NCI-H524 (cell line): Measurements from ENCODE around the gene OR5T1.

Source experiments
- DNase-seq, 2 experiments: peaks; one replicate each; lab custom pipeline; 2025; lab: John Stamatoyannopoulos, UW

The OR5T1 gene

GRCh38 chr11:56273854-56274253 lies at the start of gene OR5T1:
Gene OR5T1 (plus strand): TSS chr11:56274154. CDS start chr11:56275639, 1,485 bp downstream.
- DNase-seq, result no peak

- DNase-seq, result no peak
Observed at GRCh38 chr11:56234155-56234554, 39.8 kb upstream of the OR5T1 start, which contains the start of gene OR5T2. Gene OR5T2 (minus strand): TSS chr11:56234255. CDS start chr11:56233062, 1,193 bp downstream.

- no peak for DNase-seq
Observed at GRCh38 chr11:56251954-56252353, 22.0 kb upstream of the OR5T1 start, which contains the start of gene OR5T3. Gene OR5T3 (plus strand): TSS chr11:56252254. CDS start chr11:56252254, 0 bp downstream.

DNA sequence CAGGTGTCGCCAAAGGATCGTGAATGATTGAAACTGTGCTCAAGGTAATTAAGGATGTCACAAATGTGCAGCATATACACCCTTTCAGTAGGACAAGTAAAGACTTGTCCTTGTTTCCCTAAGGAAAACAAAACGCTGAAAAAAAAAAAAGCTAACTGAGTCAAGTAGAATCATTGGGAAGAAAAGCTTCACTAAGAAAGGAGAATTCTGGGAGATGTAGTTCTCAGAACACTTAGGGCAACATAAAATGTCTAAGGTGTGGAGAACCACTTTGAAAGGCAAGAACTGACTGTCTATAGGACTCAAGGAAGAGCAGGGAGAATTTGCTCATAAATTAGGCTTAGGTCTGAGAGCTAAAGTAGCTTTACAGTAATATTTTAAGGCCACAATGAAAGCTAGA lies 2.9 kb upstream of the OR5T1 start:
- DNase-seq, result no peak

- no peak for DNase-seq
Observed at GRCh38 chr11:56292154-56292553, 18.2 kb downstream of the OR5T1 start, which contains the start of gene OR8H1. Gene OR8H1 (minus strand): TSS chr11:56292254. CDS start chr11:56291062, 1,192 bp downstream.

- no peak for DNase-seq
Observed at GRCh38 chr11:56296898-56297297, 22.9 kb downstream of the OR5T1 start.

DNA sequence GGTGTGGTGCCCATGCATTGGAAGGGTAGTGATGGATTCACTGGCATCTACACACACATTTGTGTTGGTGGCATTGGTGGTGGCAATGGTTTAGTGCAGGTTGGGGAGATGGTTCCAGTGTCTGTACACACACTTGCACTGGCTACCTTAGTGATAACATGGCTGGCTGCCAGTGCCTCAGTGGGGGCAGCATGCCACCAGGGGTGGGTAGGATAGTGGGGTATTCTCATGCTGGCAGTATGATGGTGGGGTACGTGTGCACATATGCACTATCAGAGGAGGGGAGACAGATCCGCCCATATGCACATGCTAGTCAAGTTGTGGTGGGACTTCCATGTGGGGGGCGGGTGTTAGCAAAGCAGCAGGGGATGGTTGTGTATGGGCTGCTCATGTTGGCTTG lies 33.9 kb downstream of the OR5T1 start:
- DNase-seq, result no peak

- no peak for DNase-seq
Observed at GRCh38 chr11:56314844-56315243, 40.9 kb downstream of the OR5T1 start, which contains the start of gene OR8K3. Gene OR8K3 (plus strand): TSS chr11:56315144. CDS start chr11:56318307, 3,163 bp downstream.
